Memory B cell (primary cell): ENCODE results near the gene FCHSD2.
A peak's percentile ranks its signal among the peaks of the same experiment; 100 is the strongest.
"Not testable (repeated sequence)": the region's sequence is repeated elsewhere in the genome, so short reads cannot be mapped to it uniquely, and the experiment has no call there.

ENCODE experiments used
- ATAC-seq: fragments of 150-1000 bp; cut with Tn5 transposase; 2 replicates; pipeline ENCODE4 v1.10.0; 2021; ENCODE audit warnings: low read depth, mild to moderate bottlenecking, moderate library complexity
- DNase-seq, 2 donors: peaks; one replicate each; pipeline ENCODE4 v3.0.0; 2022; ENCODE audit warnings: low spot score in 2 of 2
- H3K27ac Mint-ChIP-seq: one replicate; pipeline ENCODE4 v1.8.0; 2022; ENCODE audit warnings: mild to moderate bottlenecking, moderate library complexity, mixed read lengths
- H3K27me3 Mint-ChIP-seq: one replicate; pipeline ENCODE4 v1.8.0; 2022; ENCODE audit warnings: mixed read lengths
- H3K36me3 Mint-ChIP-seq: one replicate; pipeline ENCODE4 v1.8.0; 2022; ENCODE audit warnings: mild to moderate bottlenecking, mixed read lengths
- H3K4me1 Mint-ChIP-seq: one replicate; pipeline ENCODE4 v1.8.0; 2022; ENCODE audit warnings: mixed read lengths
- H3K4me3 Mint-ChIP-seq: one replicate; pipeline ENCODE4 v1.8.0; 2022; ENCODE audit warnings: mild to moderate bottlenecking, moderate library complexity, mixed read lengths
- H3K9me3 Mint-ChIP-seq: one replicate; pipeline ENCODE4 v1.8.0; 2022; ENCODE audit warnings: mixed read lengths

Gene FCHSD2

GRCh38 chr11:72812967-72813739, 329.0 kb downstream of the FCHSD2 start:
- no peaks in the 10 kb centered on the region for H3K9me3 Mint-ChIP-seq
- H3K27me3 Mint-ChIP-seq = no peaks in the 10 kb centered on the region
- peaks cover 10% of the 10 kb centered on the region for H3K36me3 Mint-ChIP-seq
- no peak for DNase-seq
- peak overlapping the region; percentile 99 for H3K27ac Mint-ChIP-seq
- peak overlapping the region; percentile 98 for H3K4me3 Mint-ChIP-seq
- H3K4me1 Mint-ChIP-seq = peaks cover 36% of the 10 kb centered on the region
- no peak for ATAC-seq

- H3K4me1 Mint-ChIP-seq = peaks cover 36% of the 10 kb centered on the region
- no peaks in the 10 kb centered on the region for H3K9me3 Mint-ChIP-seq
- no peaks in the 10 kb centered on the region for H3K27me3 Mint-ChIP-seq
- DNase-seq (no peak), ATAC-seq (no peak)
- peaks cover 7% of the 10 kb centered on the region for H3K36me3 Mint-ChIP-seq
- peak overlapping the region; percentile 99 for H3K27ac Mint-ChIP-seq
- H3K4me3 Mint-ChIP-seq = peak overlapping the region; percentile 98
These were observed 329.5 kb downstream of the FCHSD2 start for GRCh38 chr11:72812604-72812966.

GRCh38 chr11:72811686-72812085, 330.4 kb downstream of the FCHSD2 start:
- ATAC-seq, DNase-seq, H3K27me3 Mint-ChIP-seq, H3K4me3 Mint-ChIP-seq, H3K27ac Mint-ChIP-seq, H3K9me3 Mint-ChIP-seq, H3K36me3 Mint-ChIP-seq: not testable (repeated sequence)
- H3K4me1 Mint-ChIP-seq = peaks cover 33% of the 10 kb centered on the region

GRCh38 chr11:72808331-72808798, 333.8 kb downstream of the FCHSD2 start:
- Mint-ChIP-seq H3K27me3 (no peaks in the 10 kb centered on the region), H3K9me3 (no peaks in the 10 kb centered on the region), H3K36me3 (no peaks in the 10 kb centered on the region), H3K27ac (no peak overlapping the region), H3K4me1 (peaks cover 26% of the 10 kb centered on the region), H3K4me3 (no peak overlapping the region)
- DNase-seq (no peak), ATAC-seq (no peak)

- DNase-seq (no peak), ATAC-seq (peak; percentile 86)
- Mint-ChIP-seq H3K9me3 (no peaks in the 10 kb centered on the region), H3K27ac (no peak overlapping the region), H3K36me3 (no peaks in the 10 kb centered on the region), H3K27me3 (no peaks in the 10 kb centered on the region), H3K4me3 (no peak overlapping the region), H3K4me1 (peaks cover 20% of the 10 kb centered on the region)
These were observed 334.3 kb downstream of the FCHSD2 start for GRCh38 chr11:72807792-72808191.

GRCh38 chr11:72807021-72807693, 335.0 kb downstream of the FCHSD2 start:
- Mint-ChIP-seq H3K4me3 (no peak overlapping the region), H3K27me3 (no peaks in the 10 kb centered on the region), H3K36me3 (no peaks in the 10 kb centered on the region), H3K27ac (no peak overlapping the region), H3K4me1 (peaks cover 16% of the 10 kb centered on the region), H3K9me3 (no peaks in the 10 kb centered on the region)
- peak; percentile 65 for ATAC-seq
- DNase-seq = no peak

GRCh38 chr11:72806378-72806777, 335.7 kb downstream of the FCHSD2 start:
- H3K27ac Mint-ChIP-seq, H3K27me3 Mint-ChIP-seq, DNase-seq, H3K36me3 Mint-ChIP-seq, H3K9me3 Mint-ChIP-seq, H3K4me3 Mint-ChIP-seq, ATAC-seq: not testable (repeated sequence)
- H3K4me1 Mint-ChIP-seq = peaks cover 13% of the 10 kb centered on the region

- Mint-ChIP-seq H3K4me1 (peaks cover 11% of the 10 kb centered on the region), H3K36me3 (no peaks in the 10 kb centered on the region), H3K4me3 (no peak overlapping the region), H3K27ac (no peak overlapping the region), H3K27me3 (no peaks in the 10 kb centered on the region), H3K9me3 (no peaks in the 10 kb centered on the region)
- no peak for DNase-seq
- no peak for ATAC-seq
These were observed 336.9 kb downstream of the FCHSD2 start for GRCh38 chr11:72805216-72805615.

- peaks cover 9% of the 10 kb centered on the region for H3K4me1 Mint-ChIP-seq
- H3K4me3 Mint-ChIP-seq = no peak overlapping the region
- H3K9me3 Mint-ChIP-seq = no peaks in the 10 kb centered on the region
- DNase-seq = no peak
- H3K27ac Mint-ChIP-seq = no peak overlapping the region
- ATAC-seq = no peak
- H3K27me3 Mint-ChIP-seq = no peaks in the 10 kb centered on the region
- no peaks in the 10 kb centered on the region for H3K36me3 Mint-ChIP-seq
These were observed 339.3 kb downstream of the FCHSD2 start for GRCh38 chr11:72802822-72803221.

- ATAC-seq (peak; percentile 56), DNase-seq (no peak)
- H3K27ac Mint-ChIP-seq = no peak overlapping the region
- H3K36me3 Mint-ChIP-seq = no peaks in the 10 kb centered on the region
- no peaks in the 10 kb centered on the region for H3K27me3 Mint-ChIP-seq
- H3K4me3 Mint-ChIP-seq = no peak overlapping the region
- H3K9me3 Mint-ChIP-seq = no peaks in the 10 kb centered on the region
- H3K4me1 Mint-ChIP-seq = peaks cover 12% of the 10 kb centered on the region
These were observed 342.7 kb downstream of the FCHSD2 start for GRCh38 chr11:72799441-72799840.

GRCh38 chr11:72798361-72798760, 343.8 kb downstream of the FCHSD2 start:
- H3K4me3 Mint-ChIP-seq = no peak overlapping the region
- H3K36me3 Mint-ChIP-seq = no peaks in the 10 kb centered on the region
- no peak for ATAC-seq
- H3K9me3 Mint-ChIP-seq = no peaks in the 10 kb centered on the region
- H3K4me1 Mint-ChIP-seq = peaks cover 13% of the 10 kb centered on the region
- DNase-seq = no peak
- H3K27me3 Mint-ChIP-seq = no peaks in the 10 kb centered on the region
- H3K27ac Mint-ChIP-seq = no peak overlapping the region

- H3K27ac Mint-ChIP-seq = peak within 1 kb of the TSS; percentile 99
- H3K36me3 Mint-ChIP-seq = no peaks in the 10 kb centered on the region
- peaks cover 22% of the 10 kb centered on the region for H3K4me1 Mint-ChIP-seq
- peak; percentile 94 to 95 for DNase-seq
- no peaks in the 10 kb centered on the region for H3K27me3 Mint-ChIP-seq
- peak; percentile 86 for ATAC-seq
- peak within 1 kb of the TSS; percentile 93 for H3K4me3 Mint-ChIP-seq
- no peaks in the 10 kb centered on the region for H3K9me3 Mint-ChIP-seq
These were observed 348.4 kb downstream of the FCHSD2 start, which contains the start of gene STARD10 for GRCh38 chr11:72793425-72794367. STARD10 (minus strand) TSS chr11:72794047; CDS start chr11:72781181, 12,866 bp downstream.

GRCh38 chr11:72793076-72793424, 349.1 kb downstream of the FCHSD2 start:
- peak; percentile 39 for ATAC-seq
- peak in 1 of 2 donors; percentile 40 for DNase-seq
- Mint-ChIP-seq H3K36me3 (no peaks in the 10 kb centered on the region), H3K4me3 (peak overlapping the region; percentile 93), H3K27me3 (no peaks in the 10 kb centered on the region), H3K9me3 (no peaks in the 10 kb centered on the region), H3K4me1 (peaks cover 23% of the 10 kb centered on the region), H3K27ac (peak overlapping the region; percentile 99)
